Measurements from ENCODE around the gene DUSP23.

The DUSP23 gene

DNA sequence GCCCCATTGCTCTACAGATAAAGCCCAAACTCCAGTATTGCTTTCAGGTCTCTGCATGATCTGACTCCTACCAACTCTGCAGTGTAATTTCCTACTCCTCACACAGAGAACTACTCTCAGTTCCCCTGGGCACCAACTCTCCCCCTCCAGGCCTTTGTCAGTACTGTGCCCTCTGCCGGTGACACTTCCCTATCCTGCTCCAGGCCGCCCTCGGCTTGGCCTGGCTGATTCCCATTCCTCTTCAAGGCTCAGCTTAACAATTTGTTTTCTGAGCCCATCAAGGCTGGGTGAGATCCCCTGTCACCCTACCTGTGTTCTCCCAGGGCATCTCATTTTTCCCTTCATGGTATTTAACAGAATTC lies 48.5 kb downstream of the DUSP23 start:
- no peak for DNase-seq

- DNase-seq = no peak
These were observed 49.2 kb downstream of the DUSP23 start for GRCh38 chr1:159829822-159830465.

DNA sequence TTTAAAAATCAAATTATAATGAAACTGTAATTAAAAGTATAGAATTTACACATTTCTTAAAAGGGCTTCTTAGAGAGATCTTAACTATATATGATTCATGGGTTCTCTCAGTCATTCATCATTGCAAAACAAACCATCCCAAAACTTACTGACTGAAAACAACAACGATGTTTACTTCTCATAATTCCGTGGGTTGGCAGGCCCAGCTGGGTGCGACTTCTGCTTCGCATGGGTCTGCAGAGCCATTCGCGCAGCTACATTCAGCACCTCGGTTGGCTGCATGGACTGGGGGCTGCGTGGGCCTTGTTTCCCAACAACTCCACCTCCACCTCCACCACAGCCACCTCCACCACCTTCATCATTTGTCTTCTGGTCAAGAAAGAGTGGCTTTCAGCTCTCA lies 50.0 kb downstream of the DUSP23 start:
- no peak for DNase-seq

DNA sequence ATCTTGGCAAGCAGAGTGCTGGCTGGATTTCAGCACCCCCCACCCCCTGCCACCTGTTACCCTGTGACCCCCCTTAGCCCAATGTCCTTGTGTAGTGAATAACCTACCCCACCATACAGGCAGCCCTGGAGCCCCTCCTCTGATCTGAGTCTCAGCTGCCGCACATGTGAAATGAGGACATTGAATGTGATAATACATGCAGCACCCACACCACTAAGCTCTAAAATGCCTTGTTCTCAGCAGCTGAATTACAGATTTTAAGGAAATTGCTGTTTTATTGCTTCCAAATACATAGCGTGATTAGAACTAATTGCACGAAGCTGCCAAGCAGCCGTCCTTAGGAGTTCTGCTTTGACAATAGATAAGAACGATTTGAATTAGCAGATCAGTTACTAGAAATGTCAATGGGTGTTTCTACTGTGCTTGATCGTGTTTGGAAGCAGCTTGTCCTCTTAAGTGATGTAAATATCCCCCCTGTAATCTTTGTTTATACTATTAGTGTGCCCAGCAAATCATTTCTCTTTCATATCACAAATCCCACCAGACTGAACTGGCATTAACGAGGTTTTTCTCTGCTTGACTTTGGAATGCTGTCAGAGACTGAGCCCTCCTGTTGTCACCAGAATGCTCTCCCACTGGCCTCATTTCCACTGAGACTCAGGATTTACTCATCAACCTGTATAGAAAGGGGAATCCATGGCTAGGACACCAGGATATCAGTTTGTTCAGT lies 50.8 kb downstream of the DUSP23 start:
- no peak for DNase-seq

Data from activated CD8-positive, alpha-beta memory T cell treated with anti-CD3 and anti-CD28 coated beads for 24 hours (primary cell).